K562 (cell line): Measurements from ENCODE around the gene ZDHHC3. TPM values are rescaled to one million over a fixed set of nuclear protein-coding genes. Genes with fewer than 3 reads are reported as not detected.

Source experiments
- ATAC-seq: fragments of 200-7000 bp; cut with Tn5 transposase; 3 replicates; pipeline ENCODE4 v1.9.1; 2020; ENCODE audit warnings: moderate library complexity
- BruUV-seq: library from RNA; stranded (reverse); fragments of 400-500 nt; replicated peaks from 2 replicates; lab custom pipeline; 2021; lab: Mats Ljungman, UMichigan
- CTCF ChIA-PET: fragments of 300-600 bp; formaldehyde crosslinking; extraction: SDS; loops from one replicate; lab custom pipeline; 2021; ENCODE audit warnings: low intra/inter-chr PET ratio; lab: Yijun Ruan, JAX
- POLR2A ChIA-PET: fragments of 300-600, 350-650 bp; sonication (Branson Sonifier 250); formaldehyde crosslinking; extraction: SDS; loops from one replicate; lab custom pipeline; 2021; ENCODE audit warnings: antibody characterized with exemption, inconsistent platforms; lab: Yijun Ruan, JAX
- DNase-seq, 4 experiments: peaks; one replicate each; pipeline versions ENCODE4 v3.0.0 to v3.0.0-alpha.2; 2011 to 2018; ENCODE audit warnings: low spot score in 3 of 4, mixed read lengths in 3 of 4; ENCODE audit errors: extremely low read depth in 1 of 4
- FAIRE-seq: peaks from 2 replicates; lab custom pipeline; 2011; peaks lifted over from hg19 to GRCh38; lab: Jason Lieb, UNC
- H2AFZ ChIP-seq: 2 replicates; pipeline ENCODE4 v1.6.0; 2011; ENCODE audit warnings: low read depth, low read length, control low read depth, inconsistent platforms
- H3K27ac ChIP-seq: fragments of 200-600 bp; 3 replicates; pipeline ENCODE4 v1.8.0; 2011; ENCODE audit warnings: low read depth, mild to moderate bottlenecking, control low read depth, inconsistent platforms, low read length, moderate library complexity, mixed read lengths; ENCODE audit errors: extremely low read depth
- H3K27me3 ChIP-seq, 2 experiments: fragments of 300-600 bp in 1 of 2; 2 replicates in 1 of 2; 3 replicates in 1 of 2; pipeline versions ENCODE4 v1.6.0 to v1.8.0; 2011; ENCODE audit warnings: inconsistent platforms in 2 of 2, low read length in 2 of 2, mild to moderate bottlenecking in 1 of 2, mixed read lengths in 1 of 2, moderate library complexity in 1 of 2; ENCODE audit not compliant: control insufficient read depth in 2 of 2, insufficient read depth in 2 of 2
- H3K36me3 ChIP-seq: fragments of 300-600 bp; 3 replicates; pipeline ENCODE4 v1.8.0; 2011; ENCODE audit warnings: mild to moderate bottlenecking, low read length, inconsistent platforms; ENCODE audit not compliant: control insufficient read depth, insufficient read depth
- H3K4me1 ChIP-seq, 2 experiments: fragments of 200-600 bp in 1 of 2; replicated peaks in 1 of 2; 2 replicates in 1 of 2; 3 replicates in 1 of 2; pipeline versions ENCODE4 v1.5.1 to v1.8.0; 2011; ENCODE audit warnings: inconsistent platforms in 2 of 2, low read length in 2 of 2, mild to moderate bottlenecking in 1 of 2, mixed read lengths in 1 of 2, moderate library complexity in 1 of 2; ENCODE audit not compliant: control insufficient read depth in 2 of 2, insufficient read depth in 2 of 2
- H3K4me2 ChIP-seq: 2 replicates; pipeline ENCODE4 v1.6.1; 2011; ENCODE audit warnings: low read length, control low read depth, inconsistent platforms, mixed read lengths; ENCODE audit not compliant: insufficient read depth
- H3K4me3 ChIP-seq: fragments of 200-600 bp; sonication (generic), shearing (Covaris generic); 2 replicates; pipeline ENCODE4 v1.5.1; 2016; ENCODE audit warnings: control low read depth, inconsistent platforms
- H3K79me2 ChIP-seq: fragments of 200-600 bp; 3 replicates; pipeline ENCODE4 v1.8.0; 2011; ENCODE audit warnings: low read length, inconsistent platforms; ENCODE audit not compliant: control insufficient read depth, insufficient read depth
- H3K9ac ChIP-seq, 2 experiments: 2 replicates each; pipeline versions ENCODE4 v1.6.0 to v1.6.1; 2011; ENCODE audit warnings: low read depth in 2 of 2, low read length in 2 of 2, control low read depth in 1 of 2, inconsistent platforms in 1 of 2, mild to moderate bottlenecking in 1 of 2, mixed read lengths in 1 of 2; ENCODE audit not compliant: insufficient read depth in 1 of 2
- H3K9me1 ChIP-seq: one replicate; pipeline ENCODE4 v1.6.0; 2011; ENCODE audit warnings: inconsistent platforms, mild to moderate bottlenecking, low read length, moderate library complexity; ENCODE audit not compliant: control insufficient read depth, insufficient read depth
- H3K9me3 ChIP-seq: replicated peaks from 2 replicates; pipeline ENCODE4 v1.5.1; 2011; ENCODE audit warnings: low read depth, low read length, inconsistent platforms; ENCODE audit not compliant: control insufficient read depth, insufficient read depth
- H4K20me1 ChIP-seq: replicated peaks from 2 replicates; pipeline ENCODE4 v1.6.1; 2011; ENCODE audit warnings: low read length, inconsistent platforms, mixed read lengths; ENCODE audit not compliant: control insufficient read depth, insufficient read depth
- DMBX1 ChIP-seq: fragments of 250-450 bp; sonication (Bioruptor Pico); IDR thresholded peaks from 2 replicates; pipeline ENCODE4 v1.8.0; 2022; ENCODE audit warnings: inconsistent platforms, mild to moderate bottlenecking, moderate library complexity, borderline replicate concordance
- FOXJ2 ChIP-seq: fragments of 200-800 bp; sonication (Bioruptor generic); IDR thresholded peaks from 2 replicates; pipeline ENCODE4 v1.6.1; 2016; ENCODE audit warnings: missing genetic modification characterization, missing compliant biosample characterization
- HNRNPL ChIP-seq: fragments of 200-400 bp; formaldehyde crosslinking; IDR thresholded peaks from 2 replicates; pipeline ENCODE4 v1.6.1; 2017; ENCODE audit warnings: low read depth, mild to moderate bottlenecking, low read length
- MCM3 ChIP-seq: fragments of 450-650 bp; IDR thresholded peaks from 2 replicates; pipeline ENCODE4 v1.6.1; 2016
- PPARD ChIP-seq: fragments of 250-450 bp; sonication (Bioruptor Pico); IDR thresholded peaks from 2 replicates; pipeline ENCODE4 v1.8.0; 2022; ENCODE audit warnings: inconsistent platforms, mild to moderate bottlenecking, moderate library complexity
- SIN3A ChIP-seq, 2 experiments: fragments of 150-350 bp in 1 of 2; IDR thresholded peaks; 2 replicates each; pipeline ENCODE4 v1.6.1; 2011 to 2016; ENCODE audit warnings: borderline replicate concordance in 2 of 2, low read depth in 2 of 2, low read length in 2 of 2, mild to moderate bottlenecking in 2 of 2, moderate library complexity in 2 of 2; ENCODE audit not compliant: control insufficient read depth in 1 of 2
- SMC3 ChIP-seq: conservative IDR thresholded peaks from 2 replicates; pipeline ENCODE4 v1.6.1; 2011; ENCODE audit warnings: low read depth, low read length, improper control_type of control experiment; ENCODE audit not compliant: insufficient read depth
- TAF7 ChIP-seq: fragments of 450-650 bp; IDR thresholded peaks from 2 replicates; pipeline ENCODE4 v1.6.1; 2016; ENCODE audit warnings: missing genetic modification characterization, missing compliant biosample characterization
- ZBTB17 ChIP-seq: fragments of 450-650 bp; formaldehyde crosslinking; IDR thresholded peaks from 2 replicates; pipeline ENCODE4 v1.4.0; 2020; ENCODE audit warnings: mild to moderate bottlenecking
- ZBTB26 ChIP-seq: fragments of 450-650 bp; formaldehyde crosslinking; IDR thresholded peaks from 2 replicates; pipeline ENCODE4 v1.4.0; 2022; ENCODE audit warnings: missing genetic modification characterization
- ZFPM2 ChIP-seq: fragments of 250-450 bp; sonication (Bioruptor Pico); IDR thresholded peaks from 2 replicates; pipeline ENCODE4 v1.5.1; 2022; ENCODE audit warnings: mild to moderate bottlenecking
- ZNF311 ChIP-seq: fragments of 250-450 bp; sonication (Bioruptor Pico); IDR thresholded peaks from 2 replicates; pipeline ENCODE4 v1.4.0; 2020; ENCODE audit warnings: mild to moderate bottlenecking, moderate library complexity
- ZNF384 ChIP-seq: IDR thresholded peaks from 2 replicates; pipeline ENCODE4 v1.6.1; 2012; ENCODE audit warnings: low read depth, low read length, improper control_type of control experiment
- WGBS: fragments of 100-300 bp; shearing (Covaris generic); methylation state at CpG from one replicate; pipeline ENCODE4 v1.1.6; 2016; ENCODE audit warnings: low coverage, mixed read lengths; ENCODE audit not compliant: insufficient coverage; ENCODE audit errors: missing lambda C conversion rate; 5-methylcytosine and 5-hydroxymethylcytosine counted together
- in situ Hi-C: fragments of 300-500 bp; cut with MboI; formaldehyde crosslinking; loops from 4 replicates; pipeline ENCODE4 v1.15.0; 2018; ENCODE audit warnings: inconsistent platforms, mixed read lengths
- intact Hi-C: fragments of 100-400 bp; cut with micrococcal nuclease; formaldehyde crosslinking; loops from 2 replicates; pipeline ENCODE4 v1.14.2; 2022
- polyA plus RNA-seq, 8 experiments: library from polyadenylated mRNA; depleted of rRNA in 4 of 8; stranded (reverse) in 5 of 8; unstranded in 3 of 8; fragments of >200 nt; fragmentation: Nextera tagmentation in 2 of 8; fragmentation: Illumina TruSeq in 1 of 8; extraction: Ambion mirVana in 2 of 8; extraction: Trizol in 1 of 8; gene quantifications; 2 replicates each; pipeline versions ENCODE4 v1.2.1 to v1.2.3, GENCODE V29; 2011 to 2014; ENCODE audit warnings: inconsistent platforms in 1 of 8, missing spikeins in 1 of 8
- total RNA-seq, 7 experiments: library from RNA; depleted of rRNA in 6 of 7; stranded (reverse); fragments of >200 nt in 6 of 7; fragmentation: Illumina TruSeq in 2 of 7; extraction: Trizol in 2 of 7; gene quantifications; 2 replicates each; pipeline versions ENCODE4 v1.2.1 to v1.2.3, GENCODE V29; 2011 to 2021; ENCODE audit warnings: low replicate concordance in 1 of 7
- TF ChIP-seq, protein P1 (sequence below): fragments of 450-650 bp; IDR thresholded peaks from 2 replicates; pipeline ENCODE4 v1.6.1; 2016; ENCODE audit warnings: borderline replicate concordance

ZDHHC3 gene
- total and polyA plus RNA-seq, 9 of the 15 experiments (the other 6 are each of a cell fraction or from before 2014, with no cell fraction given): 10.3 to 120 (median 67.2) TPM

DNA sequence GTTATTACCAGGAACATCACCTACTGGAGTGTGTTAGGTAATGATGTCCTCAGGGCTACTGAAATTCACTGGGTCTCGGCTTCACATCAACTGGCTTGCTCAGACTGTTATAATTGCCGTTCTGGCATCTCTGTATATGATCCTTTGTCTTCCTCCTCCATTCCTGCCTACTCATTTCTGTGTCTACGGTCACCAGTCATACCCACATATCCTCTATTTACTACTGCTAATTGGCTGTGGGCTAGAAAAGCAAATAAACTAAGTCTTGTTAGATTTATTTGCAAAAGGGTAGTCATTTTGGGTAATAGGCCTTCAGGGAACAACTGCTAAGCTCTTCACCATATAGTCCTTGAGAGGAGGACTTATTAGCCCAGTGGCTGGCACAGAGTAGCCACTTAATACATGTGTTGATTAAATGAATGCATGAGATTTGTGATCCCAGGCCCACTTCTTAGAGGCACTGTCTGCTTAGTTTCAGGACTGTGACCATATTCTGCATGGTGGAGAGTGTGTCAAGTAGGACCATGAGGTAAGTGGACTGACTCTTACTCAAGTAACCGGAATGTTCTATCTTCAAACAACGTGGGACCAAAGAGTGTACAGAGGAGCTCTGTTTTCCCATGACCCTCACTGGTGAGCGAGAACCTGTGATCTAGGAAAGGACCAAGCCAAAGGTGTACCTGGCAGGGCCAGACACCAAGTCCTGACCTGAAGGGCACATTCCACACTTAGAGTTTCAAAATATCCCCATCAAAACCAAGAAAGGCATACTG is 13.2 kb downstream of the ZDHHC3 start:
- Histone ChIP-seq H3K9me3 (no peaks in the 10 kb centered on the region), H3K4me2 (no peak overlapping the region), H3K9ac (no peak overlapping the region), H4K20me1 (peaks cover 14% of the 10 kb centered on the region; the same call in 1 of the 2 replicates), H3K27me3 (no peaks in the 10 kb centered on the region), H3K9me1 (no peaks in the 10 kb centered on the region), H2AFZ (no peak overlapping the region), H3K79me2 (peaks cover 73% of the 10 kb centered on the region), H3K4me3 (no peak overlapping the region), H3K27ac (no peak overlapping the region), H3K4me1 (peaks cover 13 to 26% of the 10 kb centered on the region in 2 experiments), H3K36me3 (peaks cover 18% of the 10 kb centered on the region; the same call in 2 of the 3 replicates)
- no TSS peak for BruUV-seq
- 90% methylated on average over 6 of the region's 6 CpGs for WGBS
- in situ Hi-C loops (no loop called here), intact Hi-C loops (no loop called here)
- ATAC-seq (no peak), DNase-seq (no peak), FAIRE-seq (no peak)
- ChIA-PET CTCF (no interaction called here), POLR2A (interaction anchor here (0.6 to 1.1 kb wide), 4 partner anchors 9 to 39 kb away, joined by 3 read pairs; no protein-coding TSS in a partner anchor)
- TF ChIP-seq ZNF384 (no peak), ZFPM2 (CRISPR knock-in tag) (no peak), DMBX1 (CRISPR knock-in tag) (no peak), MCM3 (no peak), HNRNPL (no peak), SMC3 (no peak), TAF7 (tag) (no peak), PPARD (no peak), ZNF311 (no peak), ZBTB26 (CRISPR knock-in tag) (no peak), FOXJ2 (no peak), SIN3A (IDR thresholded peaks at IDR 0.05; ENCODE audit: borderline replicate concordance in 2 of 2, control insufficient read depth in 1 of 2, low read depth in 2 of 2, low read length in 2 of 2) (no peak), ZBTB17 (CRISPR knock-in tag) (no peak)
- TF ChIP-seq, protein P1, sequence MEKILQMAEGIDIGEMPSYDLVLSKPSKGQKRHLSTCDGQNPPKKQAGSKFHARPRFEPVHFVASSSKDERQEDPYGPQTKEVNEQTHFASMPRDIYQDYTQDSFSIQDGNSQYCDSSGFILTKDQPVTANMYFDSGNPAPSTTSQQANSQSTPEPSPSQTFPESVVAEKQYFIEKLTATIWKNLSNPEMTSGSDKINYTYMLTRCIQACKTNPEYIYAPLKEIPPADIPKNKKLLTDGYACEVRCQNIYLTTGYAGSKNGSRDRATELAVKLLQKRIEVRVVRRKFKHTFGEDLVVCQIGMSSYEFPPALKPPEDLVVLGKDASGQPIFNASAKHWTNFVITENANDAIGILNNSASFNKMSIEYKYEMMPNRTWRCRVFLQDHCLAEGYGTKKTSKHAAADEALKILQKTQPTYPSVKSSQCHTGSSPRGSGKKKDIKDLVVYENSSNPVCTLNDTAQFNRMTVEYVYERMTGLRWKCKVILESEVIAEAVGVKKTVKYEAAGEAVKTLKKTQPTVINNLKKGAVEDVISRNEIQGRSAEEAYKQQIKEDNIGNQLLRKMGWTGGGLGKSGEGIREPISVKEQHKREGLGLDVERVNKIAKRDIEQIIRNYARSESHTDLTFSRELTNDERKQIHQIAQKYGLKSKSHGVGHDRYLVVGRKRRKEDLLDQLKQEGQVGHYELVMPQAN: no peak
